ENCODE measurements around the gene SEPSECS.
A peak's percentile ranks its signal among the peaks of the same experiment; 100 is the strongest.

The SEPSECS gene

GRCh38 chr4:25159837-25160713 is at the start of gene SEPSECS:
TSS of gene SEPSECS (minus strand) at chr4:25160449. CDS start at chr4:25160369, 80 bp downstream.
- DNase-seq (ENCODE audit: low read depth), result peak; percentile 98
- TF ChIP-seq, protein P1, sequence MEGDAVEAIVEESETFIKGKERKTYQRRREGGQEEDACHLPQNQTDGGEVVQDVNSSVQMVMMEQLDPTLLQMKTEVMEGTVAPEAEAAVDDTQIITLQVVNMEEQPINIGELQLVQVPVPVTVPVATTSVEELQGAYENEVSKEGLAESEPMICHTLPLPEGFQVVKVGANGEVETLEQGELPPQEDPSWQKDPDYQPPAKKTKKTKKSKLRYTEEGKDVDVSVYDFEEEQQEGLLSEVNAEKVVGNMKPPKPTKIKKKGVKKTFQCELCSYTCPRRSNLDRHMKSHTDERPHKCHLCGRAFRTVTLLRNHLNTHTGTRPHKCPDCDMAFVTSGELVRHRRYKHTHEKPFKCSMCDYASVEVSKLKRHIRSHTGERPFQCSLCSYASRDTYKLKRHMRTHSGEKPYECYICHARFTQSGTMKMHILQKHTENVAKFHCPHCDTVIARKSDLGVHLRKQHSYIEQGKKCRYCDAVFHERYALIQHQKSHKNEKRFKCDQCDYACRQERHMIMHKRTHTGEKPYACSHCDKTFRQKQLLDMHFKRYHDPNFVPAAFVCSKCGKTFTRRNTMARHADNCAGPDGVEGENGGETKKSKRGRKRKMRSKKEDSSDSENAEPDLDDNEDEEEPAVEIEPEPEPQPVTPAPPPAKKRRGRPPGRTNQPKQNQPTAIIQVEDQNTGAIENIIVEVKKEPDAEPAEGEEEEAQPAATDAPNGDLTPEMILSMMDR (IDR thresholded peaks at IDR 0.05; ENCODE audit: insufficient read depth, low read depth, low read length, missing control alignments), result no peak
- H3K4me3 ChIP-seq (ENCODE audit: low read depth, low read length), result peak within 1 kb of the TSS; percentile 71

GRCh38 chr4:25209702-25210101 is 49.5 kb upstream of the SEPSECS start:
- DNase-seq (ENCODE audit: low read depth), result no peak
- H3K4me3 ChIP-seq (ENCODE audit: low read depth, low read length), result no peak overlapping the region

DNA sequence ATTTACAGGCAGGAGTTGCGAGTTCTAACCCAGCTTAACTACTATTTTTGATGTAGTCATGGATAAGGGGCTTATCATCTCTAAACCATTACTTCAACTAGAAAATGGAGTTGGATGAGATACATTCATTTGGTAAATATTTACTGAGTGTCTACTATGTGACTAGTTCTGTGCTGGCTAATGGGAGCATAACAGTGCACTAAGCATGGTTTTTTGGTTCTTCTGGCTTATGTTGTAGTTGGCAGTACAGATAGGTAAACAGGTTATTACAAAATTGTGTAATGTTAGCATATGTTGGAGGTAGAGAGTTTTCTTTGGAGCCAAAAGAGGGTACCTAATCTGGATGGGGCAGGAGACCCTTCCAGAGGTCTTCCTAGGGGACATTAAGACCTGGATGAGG is 47.7 kb upstream of the SEPSECS start:
- DNase-seq (ENCODE audit: low read depth), result no peak
- TF ChIP-seq, protein P1 (IDR thresholded peaks at IDR 0.05; ENCODE audit: insufficient read depth, low read depth, low read length, missing control alignments), result no peak
- no peak overlapping the region for H3K4me3 ChIP-seq (ENCODE audit: low read depth, low read length)

More at GRCh38 chr4:25209702-25210101, 49.5 kb upstream of the SEPSECS start:
- TF ChIP-seq, protein P1 (IDR thresholded peaks at IDR 0.05; ENCODE audit: insufficient read depth, low read depth, low read length, missing control alignments), result no peak

DNA sequence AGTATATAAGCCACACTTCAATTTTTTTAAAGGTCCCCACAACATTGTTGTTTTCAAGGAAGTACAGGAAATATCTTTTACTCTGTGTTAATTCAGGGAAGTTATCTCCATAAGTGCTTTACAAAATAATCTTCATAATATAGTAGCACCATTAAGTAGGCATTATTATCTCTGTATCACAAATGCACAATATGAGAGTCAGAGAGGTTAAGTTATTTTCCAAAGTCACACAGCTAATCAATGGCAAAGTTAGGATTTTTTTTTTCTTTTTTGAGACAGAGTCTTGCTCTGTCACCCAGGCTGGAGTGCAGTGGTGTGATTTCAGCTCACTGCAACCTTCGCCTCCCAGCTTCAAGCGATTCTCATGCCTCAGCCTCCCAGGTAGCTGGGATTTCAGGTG is 38.5 kb upstream of the SEPSECS start:
- TF ChIP-seq, protein P1 (IDR thresholded peaks at IDR 0.05; ENCODE audit: insufficient read depth, low read depth, low read length, missing control alignments), result no peak
- H3K4me3 ChIP-seq (ENCODE audit: low read depth, low read length), result no peak overlapping the region
- DNase-seq (ENCODE audit: low read depth), result no peak

DNA sequence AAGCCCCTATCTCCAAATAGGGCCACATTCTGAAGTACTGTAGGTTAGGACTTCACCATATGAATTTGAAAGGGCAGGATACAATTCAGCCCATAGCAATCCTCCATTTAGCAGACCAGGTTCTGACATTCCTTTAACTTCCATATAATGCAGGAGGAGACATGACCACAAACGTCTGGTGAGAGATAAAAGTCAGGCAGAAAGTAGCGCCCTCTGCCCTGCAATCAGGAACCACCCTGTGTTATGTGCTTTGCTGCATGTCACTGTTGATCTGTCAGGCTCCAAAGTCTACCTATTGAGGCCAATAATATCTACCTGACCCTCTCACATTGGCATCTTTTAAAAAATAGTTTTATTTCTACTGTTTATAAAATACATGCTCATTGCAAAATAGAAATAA is 30.2 kb upstream of the SEPSECS start:
- TF ChIP-seq, protein P1 (IDR thresholded peaks at IDR 0.05; ENCODE audit: insufficient read depth, low read depth, low read length, missing control alignments), result no peak
- H3K4me3 ChIP-seq (ENCODE audit: low read depth, low read length), result no peak overlapping the region
- DNase-seq (ENCODE audit: low read depth), result no peak

GRCh38 chr4:25184056-25184455 is 23.8 kb upstream of the SEPSECS start:
- TF ChIP-seq, protein P1 (IDR thresholded peaks at IDR 0.05; ENCODE audit: insufficient read depth, low read depth, low read length, missing control alignments), result no peak
- no peak for DNase-seq (ENCODE audit: low read depth)
- no peak overlapping the region for H3K4me3 ChIP-seq (ENCODE audit: low read depth, low read length)

All from GM12865 (cell line).